Endothelial cell of umbilical vein (primary cell): Measurements from ENCODE around the gene ELL2. TPM values are rescaled to one million over a fixed set of nuclear protein-coding genes. Genes with fewer than 3 reads are reported as not detected.
"Not testable (repeated sequence)": the region's sequence is repeated elsewhere in the genome, so short reads cannot be mapped to it uniquely, and the experiment has no call there.

Source experiments
- BruUV-seq: library from RNA; stranded (reverse); fragments of 400-500 nt; replicated peaks from 2 replicates; lab custom pipeline; 2021; lab: Mats Ljungman, UMichigan
- CTCF ChIA-PET: fragments of 300-600, 350-600 bp; sonication (Branson Sonifier 250); formaldehyde crosslinking; loops from one replicate; lab custom pipeline; 2021; ENCODE audit warnings: antibody characterized with exemption, inconsistent platforms; lab: Charles Lee
- POLR2A ChIA-PET: fragments of 300-600, 350-600 bp; sonication (Branson Sonifier 250); formaldehyde crosslinking; loops from one replicate; lab custom pipeline; 2021; ENCODE audit warnings: antibody characterized with exemption, inconsistent platforms; lab: Charles Lee
- DNase-seq: peaks from one replicate; pipeline ENCODE4 v3.0.0-alpha.2; 2011; ENCODE audit warnings: low read depth, low spot score
- FAIRE-seq: peaks from 2 replicates; lab custom pipeline; 2011; peaks lifted over from hg19 to GRCh38; lab: Jason Lieb, UNC
- H2AFZ ChIP-seq: 2 replicates; pipeline ENCODE4 v1.6.0; 2012; ENCODE audit warnings: low read depth, low read length, control low read depth, inconsistent platforms
- H3K27ac ChIP-seq: 2 replicates; pipeline ENCODE4 v1.5.1; 2011; ENCODE audit warnings: low read depth, mild to moderate bottlenecking, control low read depth, low read length, moderate library complexity; ENCODE audit not compliant: insufficient read depth
- H3K27me3 ChIP-seq, 2 experiments: 2 replicates each; pipeline versions ENCODE4 v1.6.0 to v1.6.1; 2011; ENCODE audit warnings: low read length in 2 of 2, mixed read lengths in 1 of 2; ENCODE audit not compliant: control insufficient read depth in 2 of 2, insufficient read depth in 2 of 2
- H3K36me3 ChIP-seq, 2 experiments: 2 replicates in 1 of 2; 3 replicates in 1 of 2; pipeline ENCODE4 v1.5.1; 2011; ENCODE audit warnings: low read length in 2 of 2, mild to moderate bottlenecking in 1 of 2, moderate library complexity in 1 of 2; ENCODE audit not compliant: control insufficient read depth in 2 of 2, insufficient read depth in 2 of 2; ENCODE audit errors: extremely low read depth in 1 of 2
- H3K4me1 ChIP-seq: 3 replicates; pipeline ENCODE4 v1.5.1; 2011; ENCODE audit warnings: mild to moderate bottlenecking, low read length; ENCODE audit not compliant: control insufficient read depth, insufficient read depth; ENCODE audit errors: extremely low read depth
- H3K4me2 ChIP-seq: 2 replicates; pipeline ENCODE4 v1.6.1; 2011; ENCODE audit warnings: low read length, control low read depth, mixed read lengths; ENCODE audit not compliant: insufficient read depth
- H3K4me3 ChIP-seq, 3 experiments: fragments of 200-600 bp in 1 of 3; sonication (generic), shearing (Covaris generic) in 1 of 3; replicated peaks in 1 of 3; 2 replicates each; pipeline ENCODE4 v1.5.1; 2011 to 2016; ENCODE audit warnings: control low read depth in 3 of 3, low read length in 3 of 3, mild to moderate bottlenecking in 2 of 3, inconsistent platforms in 1 of 3, low read depth in 1 of 3, moderate library complexity in 1 of 3; ENCODE audit not compliant: insufficient read depth in 1 of 3
- H3K79me2 ChIP-seq: 2 replicates; pipeline ENCODE4 v1.6.0; 2012; ENCODE audit warnings: low read length, inconsistent platforms; ENCODE audit not compliant: control insufficient read depth, insufficient read depth
- H3K9ac ChIP-seq: replicated peaks from 2 replicates; pipeline ENCODE3; 2011; ENCODE audit warnings: low read length, control low read depth; ENCODE audit not compliant: insufficient read depth; ENCODE audit errors: extremely low read depth
- H3K9me1 ChIP-seq: replicated peaks from 3 replicates; pipeline ENCODE4 v1.6.0; 2011; ENCODE audit warnings: mild to moderate bottlenecking, low read length; ENCODE audit not compliant: control insufficient read depth, insufficient read depth; ENCODE audit errors: extremely low read depth
- H3K9me3 ChIP-seq: replicated peaks from 2 replicates; pipeline ENCODE4 v1.5.1; 2012; ENCODE audit warnings: low read length, inconsistent platforms; ENCODE audit not compliant: control insufficient read depth, insufficient read depth
- H4K20me1 ChIP-seq: replicated peaks from 2 replicates; pipeline ENCODE3; 2011; ENCODE audit warnings: mild to moderate bottlenecking, low read length; ENCODE audit not compliant: control insufficient read depth, insufficient read depth; ENCODE audit errors: extremely low read depth
- CTCF ChIP-seq, 2 donors: IDR thresholded peaks; 1 replicate in 1 of 2; 2 replicates in 1 of 2; pipeline ENCODE4 v1.5.1; 2011; ENCODE audit warnings: low read length in 2 of 2, mild to moderate bottlenecking in 2 of 2, moderate library complexity in 2 of 2, control low read depth in 1 of 2, inconsistent platforms in 1 of 2, low read depth in 1 of 2; ENCODE audit not compliant: insufficient read depth in 1 of 2; ENCODE audit errors: extremely low read depth in 1 of 2
- EZH2 ChIP-seq: IDR thresholded peaks from 2 replicates; pipeline ENCODE4 v1.6.1; 2012; ENCODE audit warnings: borderline replicate concordance, low read depth, mild to moderate bottlenecking, moderate library complexity, low read length, inconsistent platforms; ENCODE audit not compliant: severe bottlenecking
- FOS ChIP-seq: IDR thresholded peaks from 2 replicates; pipeline ENCODE4 v1.6.1; 2011; ENCODE audit warnings: mild to moderate bottlenecking, low read length, moderate library complexity, borderline replicate concordance; ENCODE audit not compliant: insufficient read depth
- GATA2 ChIP-seq: IDR thresholded peaks from 2 replicates; pipeline ENCODE4 v1.7.0; 2011; ENCODE audit warnings: low read depth, mild to moderate bottlenecking, moderate library complexity, mixed read lengths, low read length; ENCODE audit not compliant: insufficient read length, insufficient read depth
- JUN ChIP-seq: IDR thresholded peaks from 2 replicates; pipeline ENCODE4 v1.6.1; 2011; ENCODE audit warnings: borderline replicate concordance, low read depth; ENCODE audit not compliant: insufficient read length, insufficient read depth
- MAX ChIP-seq: IDR thresholded peaks from 2 replicates; pipeline ENCODE4 v1.6.1; 2011; ENCODE audit not compliant: insufficient read depth, insufficient read length
- MYC ChIP-seq: IDR thresholded peaks from one replicate; pipeline ENCODE4 v1.6.1; 2011; ENCODE audit warnings: mild to moderate bottlenecking, low read depth, low read length
- POLR2A ChIP-seq: IDR thresholded peaks from 2 replicates; pipeline ENCODE4 v1.6.1; 2012; ENCODE audit warnings: low read depth, mild to moderate bottlenecking, control low read depth, low read length
- POLR2AphosphoS5 ChIP-seq: IDR thresholded peaks from 2 replicates; pipeline ENCODE4 v1.6.1; 2012; ENCODE audit warnings: low read depth, mild to moderate bottlenecking, control low read depth, low read length, moderate library complexity; ENCODE audit not compliant: insufficient read depth
- dilution Hi-C: fragments of 300-500 bp; cut with MboI; formaldehyde crosslinking; loops from one replicate; pipeline ENCODE4 v1.15.0; 2019; ENCODE audit warnings: low sequenced_read_pairs; ENCODE audit not compliant: extremely low pct_ligation_motif_present
- intact Hi-C: fragments of 100-400 bp; cut with micrococcal nuclease; formaldehyde crosslinking; loops from one replicate; pipeline ENCODE4 v1.10.0; 2022
- polyA plus RNA-seq, 4 experiments: library from polyadenylated mRNA; depleted of rRNA in 3 of 4; stranded (reverse) in 3 of 4; unstranded in 1 of 4; fragments of >200 nt; gene quantifications; 2 replicates each; pipeline versions ENCODE4 v1.2.1 to v1.2.3, GENCODE V29; 2011 to 2012; ENCODE audit warnings: missing spikeins in 1 of 4
- total RNA-seq: library from RNA; stranded (reverse); gene quantifications from 2 replicates; pipeline ENCODE4 v1.2.3, GENCODE V29; 2021

Gene ELL2
- total and polyA plus RNA-seq, 2 donors (not counting 3 experiments of a cell fraction or from before 2014, with no cell fraction given), result 6.8 to 26.0 TPM

GRCh38 chr5:95927927-95928723 lies 33.5 kb downstream of the ELL2 start:
- Histone ChIP-seq H3K27ac (no peak overlapping the region), H2AFZ (no peak overlapping the region), H3K27me3 (no peaks in the 10 kb centered on the region), H3K4me1 (no peaks in the 10 kb centered on the region), H3K4me2 (no peak overlapping the region), H4K20me1 (no peaks in the 10 kb centered on the region), H3K9me3 (no peaks in the 10 kb centered on the region), H3K9me1 (no peaks in the 10 kb centered on the region), H3K4me3 (no peak overlapping the region), H3K9ac (no peak overlapping the region), H3K79me2 (peaks cover 10% of the 10 kb centered on the region), H3K36me3 (no peaks in the 10 kb centered on the region)
- no TSS peak for BruUV-seq
- dilution Hi-C loops (no loop called here), intact Hi-C loops (no loop called here)
- DNase-seq, result no peak
- no peak for TF ChIP-seq POLR2AphosphoS5
- no peak for TF ChIP-seq EZH2
- TF ChIP-seq GATA2, result no peak
- no peak for TF ChIP-seq MAX
- TF ChIP-seq POLR2A, result no peak
- no peak for TF ChIP-seq JUN
- TF ChIP-seq CTCF (IDR thresholded peaks at IDR 0.05; ENCODE audit: extremely low read depth in 1 of 2, insufficient read depth in 1 of 2, low read depth in 1 of 2, low read length in 2 of 2), result no peak
- no peak for TF ChIP-seq FOS
- TF ChIP-seq MYC, result no peak
- CTCF ChIA-PET, result interaction anchor here (1.4 kb wide), 1 partner anchor 11 kb away, joined by 4 read pairs; no protein-coding TSS in a partner anchor
- POLR2A ChIA-PET, result no interaction called here
- no peak for FAIRE-seq

GRCh38 chr5:95927300-95927699 lies 34.4 kb downstream of the ELL2 start:
- H3K4me3 ChIP-seq, POLR2A ChIA-PET, intact Hi-C loops, H2AFZ ChIP-seq, H4K20me1 ChIP-seq, dilution Hi-C loops, H3K4me2 ChIP-seq, H3K9me3 ChIP-seq, H3K9ac ChIP-seq, H3K27ac ChIP-seq, H3K27me3 ChIP-seq, H3K9me1 ChIP-seq, BruUV-seq, H3K4me1 ChIP-seq, FAIRE-seq, H3K36me3 ChIP-seq, DNase-seq: not testable (repeated sequence)
- H3K79me2 ChIP-seq, result peaks cover 10% of the 10 kb centered on the region
- CTCF ChIA-PET, result interaction anchor here (1.4 kb wide), 1 partner anchor 10 kb away, joined by 4 read pairs; no protein-coding TSS in a partner anchor
